Neural crest cell (in vitro differentiated cells): ENCODE data around the gene ALK. TPM values are rescaled to one million over a fixed set of nuclear protein-coding genes. Genes with fewer than 3 reads are reported as not detected.

Source experiments
- DNase-seq: peaks from one replicate; pipeline ENCODE4 v3.0.0; 2021; ENCODE audit warnings: low read depth, mixed read lengths, low spot score
- H3K27ac Mint-ChIP-seq: one replicate; pipeline ENCODE4 v1.8.0; 2021; ENCODE audit warnings: mild to moderate bottlenecking, mixed read lengths; ENCODE audit not compliant: unreplicated experiment
- H3K27me3 Mint-ChIP-seq: 2 replicates; pipeline ENCODE4 v1.8.0; 2021; ENCODE audit warnings: low read depth, mild to moderate bottlenecking, mixed read lengths
- H3K36me3 Mint-ChIP-seq: 2 replicates; pipeline ENCODE4 v1.8.0; 2021; ENCODE audit warnings: low read depth, mild to moderate bottlenecking, mixed read lengths
- H3K4me1 Mint-ChIP-seq: 2 replicates; pipeline ENCODE4 v1.8.0; 2021; ENCODE audit warnings: mixed read lengths
- H3K4me3 Mint-ChIP-seq: one replicate; pipeline ENCODE4 v1.8.0; 2021; ENCODE audit warnings: mild to moderate bottlenecking, mixed read lengths
- H3K9me3 Mint-ChIP-seq: 2 replicates; pipeline ENCODE4 v1.8.0; 2021; ENCODE audit warnings: mixed read lengths
- total RNA-seq: library from RNA; stranded (reverse); gene quantifications from 2 replicates; pipeline ENCODE4 v1.2.1, GENCODE V29; 2021
- TF ChIP-seq, protein P1 (sequence below): fragments of 200-600 bp; sonication (generic); conservative IDR thresholded peaks from 2 replicates; pipeline ENCODE4 v1.5.0; 2021; ENCODE audit warnings: antibody characterized with exemption, mild to moderate bottlenecking

The ALK gene
- total RNA-seq, 1 donor from 2014 or later = 2.0 TPM

GRCh38 chr2:29691391-29691950 lies 229.9 kb downstream of the ALK start:
- H3K27ac Mint-ChIP-seq = no peak overlapping the region
- no peaks in the 10 kb centered on the region for H3K27me3 Mint-ChIP-seq
- peaks cover 13% of the 10 kb centered on the region for H3K4me1 Mint-ChIP-seq
- H3K4me3 Mint-ChIP-seq = no peak overlapping the region
- H3K9me3 Mint-ChIP-seq = peaks cover 7% of the 10 kb centered on the region
- TF ChIP-seq, protein P1, sequence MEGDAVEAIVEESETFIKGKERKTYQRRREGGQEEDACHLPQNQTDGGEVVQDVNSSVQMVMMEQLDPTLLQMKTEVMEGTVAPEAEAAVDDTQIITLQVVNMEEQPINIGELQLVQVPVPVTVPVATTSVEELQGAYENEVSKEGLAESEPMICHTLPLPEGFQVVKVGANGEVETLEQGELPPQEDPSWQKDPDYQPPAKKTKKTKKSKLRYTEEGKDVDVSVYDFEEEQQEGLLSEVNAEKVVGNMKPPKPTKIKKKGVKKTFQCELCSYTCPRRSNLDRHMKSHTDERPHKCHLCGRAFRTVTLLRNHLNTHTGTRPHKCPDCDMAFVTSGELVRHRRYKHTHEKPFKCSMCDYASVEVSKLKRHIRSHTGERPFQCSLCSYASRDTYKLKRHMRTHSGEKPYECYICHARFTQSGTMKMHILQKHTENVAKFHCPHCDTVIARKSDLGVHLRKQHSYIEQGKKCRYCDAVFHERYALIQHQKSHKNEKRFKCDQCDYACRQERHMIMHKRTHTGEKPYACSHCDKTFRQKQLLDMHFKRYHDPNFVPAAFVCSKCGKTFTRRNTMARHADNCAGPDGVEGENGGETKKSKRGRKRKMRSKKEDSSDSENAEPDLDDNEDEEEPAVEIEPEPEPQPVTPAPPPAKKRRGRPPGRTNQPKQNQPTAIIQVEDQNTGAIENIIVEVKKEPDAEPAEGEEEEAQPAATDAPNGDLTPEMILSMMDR = no peak
- H3K36me3 Mint-ChIP-seq = peaks cover 6% of the 10 kb centered on the region
- no peak for DNase-seq

DNA sequence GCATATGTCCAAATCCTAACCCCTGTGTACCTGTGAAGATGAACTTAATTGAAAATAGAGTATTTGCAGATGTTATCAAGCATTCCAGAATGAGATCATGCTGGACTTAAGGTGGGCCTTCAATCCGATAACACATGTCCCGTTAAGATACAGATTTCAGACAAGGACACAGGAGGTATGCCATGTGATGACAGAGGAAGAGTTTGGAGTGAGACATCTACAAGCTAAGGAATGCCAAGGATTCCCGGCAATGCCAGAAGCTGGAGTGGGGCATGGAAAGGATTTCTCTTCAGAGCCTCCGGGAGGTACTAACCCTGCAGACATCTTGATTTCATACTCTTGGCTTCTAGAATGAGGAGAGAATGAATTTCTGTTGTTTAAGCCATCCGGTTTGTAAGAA lies 231.7 kb downstream of the ALK start:
- Mint-ChIP-seq H3K27ac (no peak overlapping the region), H3K4me3 (no peak overlapping the region), H3K4me1 (peaks cover 13% of the 10 kb centered on the region), H3K9me3 (peaks cover 7% of the 10 kb centered on the region), H3K27me3 (no peaks in the 10 kb centered on the region), H3K36me3 (peaks cover 2% of the 10 kb centered on the region)
- DNase-seq = no peak
- TF ChIP-seq, protein P1 = no peak

DNA sequence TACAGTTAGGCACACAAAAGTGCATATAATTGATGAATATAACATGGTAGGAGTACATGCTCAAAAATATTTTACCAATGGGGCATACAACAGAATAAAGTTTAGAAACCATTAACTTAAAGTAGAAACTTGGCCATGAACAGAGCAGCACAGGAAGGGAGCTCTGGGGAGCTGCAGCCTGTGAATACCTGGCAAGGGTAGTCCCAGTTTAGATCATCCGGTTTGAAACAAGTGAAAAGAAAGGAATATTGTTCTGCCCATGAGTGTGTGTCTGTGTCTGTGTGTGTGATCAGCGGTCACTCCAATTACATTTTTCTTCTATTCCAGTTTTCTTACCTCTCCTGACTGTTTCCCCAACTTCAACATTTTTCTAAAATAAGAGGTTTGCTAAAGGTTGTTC lies 233.0 kb downstream of the ALK start:
- TF ChIP-seq, protein P1 = no peak
- DNase-seq = no peak
- Mint-ChIP-seq H3K27me3 (no peaks in the 10 kb centered on the region), H3K4me1 (peaks cover 13% of the 10 kb centered on the region), H3K27ac (peak overlapping the region; percentile 60), H3K36me3 (no peaks in the 10 kb centered on the region), H3K4me3 (no peak overlapping the region), H3K9me3 (peaks cover 7% of the 10 kb centered on the region)

DNA sequence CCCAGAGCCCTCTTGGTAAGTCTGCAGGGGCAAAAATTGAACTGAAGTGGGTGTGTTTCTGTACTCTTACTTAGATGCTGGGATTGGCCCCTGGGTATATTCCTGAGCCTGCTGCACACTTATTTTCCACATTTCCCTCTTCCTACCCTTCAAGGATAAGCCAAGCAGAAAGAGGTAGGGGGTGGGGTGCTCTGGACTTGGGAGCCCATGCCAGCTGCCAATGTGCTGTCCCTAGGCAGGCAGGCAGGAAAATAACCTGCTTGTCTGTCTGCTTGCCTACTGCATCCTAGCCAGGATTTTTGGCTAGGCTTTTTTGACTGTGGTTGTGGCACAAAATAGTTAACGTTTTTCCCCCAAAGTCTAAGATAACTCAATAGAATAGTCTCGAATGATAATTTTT lies 234.3 kb downstream of the ALK start:
- no peak overlapping the region for H3K27ac Mint-ChIP-seq
- no peaks in the 10 kb centered on the region for H3K27me3 Mint-ChIP-seq
- TF ChIP-seq, protein P1 = no peak
- H3K4me1 Mint-ChIP-seq = peaks cover 13% of the 10 kb centered on the region
- no peaks in the 10 kb centered on the region for H3K9me3 Mint-ChIP-seq
- H3K36me3 Mint-ChIP-seq = no peaks in the 10 kb centered on the region
- H3K4me3 Mint-ChIP-seq = no peak overlapping the region
- DNase-seq = no peak

GRCh38 chr2:29676886-29677453 lies 244.4 kb downstream of the ALK start:
- peaks cover 4% of the 10 kb centered on the region for H3K36me3 Mint-ChIP-seq
- H3K27ac Mint-ChIP-seq = no peak overlapping the region
- H3K27me3 Mint-ChIP-seq = no peaks in the 10 kb centered on the region
- TF ChIP-seq, protein P1 = no peak
- no peaks in the 10 kb centered on the region for H3K4me1 Mint-ChIP-seq
- peaks cover 5% of the 10 kb centered on the region for H3K9me3 Mint-ChIP-seq
- H3K4me3 Mint-ChIP-seq = no peak overlapping the region
- no peak for DNase-seq
